ENCODE results near the gene TNS1.

DNA sequence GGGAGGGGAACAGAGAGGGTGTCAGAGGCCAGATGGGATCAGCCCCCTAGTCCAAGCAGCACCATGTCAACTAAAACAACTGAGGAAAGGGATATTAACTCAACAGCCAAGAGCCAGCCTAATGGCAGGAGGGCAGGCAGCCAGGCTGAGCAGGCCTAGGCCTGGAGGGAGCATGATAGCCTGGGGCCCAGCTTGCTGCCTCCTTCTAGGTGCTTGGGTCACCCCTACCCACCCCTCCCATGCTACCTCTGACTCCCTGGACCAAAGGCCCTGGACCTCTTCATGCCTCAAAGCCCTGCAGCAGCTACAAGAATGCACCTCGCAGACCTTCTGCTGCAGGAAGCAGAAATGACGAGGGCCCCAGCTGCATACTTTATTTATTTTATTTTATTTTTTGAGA lies 22.1 kb upstream of the TNS1 start:
- TF ChIP-seq, protein P1, sequence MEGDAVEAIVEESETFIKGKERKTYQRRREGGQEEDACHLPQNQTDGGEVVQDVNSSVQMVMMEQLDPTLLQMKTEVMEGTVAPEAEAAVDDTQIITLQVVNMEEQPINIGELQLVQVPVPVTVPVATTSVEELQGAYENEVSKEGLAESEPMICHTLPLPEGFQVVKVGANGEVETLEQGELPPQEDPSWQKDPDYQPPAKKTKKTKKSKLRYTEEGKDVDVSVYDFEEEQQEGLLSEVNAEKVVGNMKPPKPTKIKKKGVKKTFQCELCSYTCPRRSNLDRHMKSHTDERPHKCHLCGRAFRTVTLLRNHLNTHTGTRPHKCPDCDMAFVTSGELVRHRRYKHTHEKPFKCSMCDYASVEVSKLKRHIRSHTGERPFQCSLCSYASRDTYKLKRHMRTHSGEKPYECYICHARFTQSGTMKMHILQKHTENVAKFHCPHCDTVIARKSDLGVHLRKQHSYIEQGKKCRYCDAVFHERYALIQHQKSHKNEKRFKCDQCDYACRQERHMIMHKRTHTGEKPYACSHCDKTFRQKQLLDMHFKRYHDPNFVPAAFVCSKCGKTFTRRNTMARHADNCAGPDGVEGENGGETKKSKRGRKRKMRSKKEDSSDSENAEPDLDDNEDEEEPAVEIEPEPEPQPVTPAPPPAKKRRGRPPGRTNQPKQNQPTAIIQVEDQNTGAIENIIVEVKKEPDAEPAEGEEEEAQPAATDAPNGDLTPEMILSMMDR (IDR thresholded peaks at IDR 0.05): no peak
- TF ChIP-seq POLR2A (IDR thresholded peaks at IDR 0.05): no peak

Data from Peyer's patch (tissue), 4 donors.